Erythroblast (primary cell): ENCODE data around the gene MMP1.
"Not testable (repeated sequence)": the region's sequence is repeated elsewhere in the genome, so short reads cannot be mapped to it uniquely, and the experiment has no call there.

Experiments
- DNase-seq, 2 experiments: peaks; one replicate each; lab custom pipeline; 2025; lab: John Stamatoyannopoulos, UW
- GATA1 ChIP-seq: IDR thresholded peaks from 2 replicates; pipeline ENCODE4 v1.6.1; 2011; ENCODE audit warnings: low read depth, mild to moderate bottlenecking, control low read depth, low read length, moderate library complexity
- POLR2A ChIP-seq: IDR thresholded peaks from 2 replicates; pipeline ENCODE4 v1.6.1; 2011; ENCODE audit warnings: mild to moderate bottlenecking, low read length

Gene MMP1

DNA sequence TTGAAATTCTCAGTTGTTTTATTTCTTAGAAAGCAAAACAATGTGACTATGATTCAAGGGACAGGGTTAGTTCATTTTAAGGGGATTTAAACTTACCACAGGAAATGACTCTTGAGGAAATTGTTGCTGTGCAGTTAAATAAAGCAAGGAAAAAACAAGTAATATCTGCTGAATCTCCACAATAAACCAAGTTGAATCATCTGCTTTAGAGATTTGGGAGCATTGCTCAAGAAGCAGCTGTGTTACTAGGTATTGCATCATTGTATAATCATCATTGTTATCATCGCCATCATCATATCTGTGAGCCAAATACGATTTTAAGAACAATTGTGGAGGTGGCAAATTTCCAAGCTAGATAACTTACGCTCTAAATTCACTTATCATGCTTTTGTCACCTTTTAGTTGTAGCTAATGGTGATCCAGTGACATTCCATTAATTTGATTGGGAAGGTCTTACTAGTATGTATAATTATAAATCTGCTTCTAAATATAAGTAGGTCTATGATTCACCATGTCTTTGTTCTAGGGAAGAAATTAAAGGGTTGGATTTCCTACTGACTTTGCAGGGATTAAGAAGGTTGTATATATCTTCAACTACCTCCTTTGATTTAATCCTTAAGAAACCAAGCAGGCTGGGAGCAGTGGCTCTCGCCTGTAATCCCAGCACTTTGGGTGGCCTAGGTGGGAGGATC is 37.5 kb downstream of the MMP1 start:
- DNase-seq: peak in 1 of 2 experiments; percentile 1
- TF ChIP-seq GATA1 (no peak), POLR2A (no peak)

DNA sequence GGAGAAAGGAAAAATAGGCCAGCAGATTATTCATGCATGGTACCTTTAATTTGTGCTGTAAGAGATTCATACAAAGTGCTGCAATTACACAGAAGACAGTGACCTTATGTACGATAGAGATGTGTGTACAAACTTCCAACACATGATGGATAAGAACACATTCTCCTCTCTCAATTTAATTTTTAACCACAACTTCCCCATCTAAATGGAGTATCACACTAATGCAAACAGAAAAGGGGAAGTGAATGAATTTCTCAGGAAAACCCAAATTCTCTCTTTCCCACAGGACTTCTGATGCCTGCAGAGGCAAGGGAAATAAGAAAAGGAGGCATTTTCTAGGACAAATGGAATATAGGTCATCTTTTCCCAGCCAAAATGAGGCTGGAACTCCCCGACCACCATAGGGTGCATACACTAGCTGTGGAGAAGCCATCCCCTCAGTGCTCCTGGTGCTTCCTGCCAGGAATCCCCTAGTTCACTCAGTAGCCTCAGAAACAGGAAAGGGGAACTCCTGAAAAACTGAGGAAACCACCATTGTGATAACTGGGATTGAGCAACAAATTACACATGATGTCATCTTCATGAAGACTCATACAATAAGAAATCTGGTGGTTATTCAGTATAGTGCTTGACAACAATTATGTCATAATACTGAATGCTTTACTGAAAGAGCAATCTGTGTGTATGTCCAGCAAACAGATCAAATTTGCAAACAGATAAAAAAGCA is 40.0 kb downstream of the MMP1 start:
- DNase-seq: no peak
- no peak for TF ChIP-seq GATA1
- TF ChIP-seq POLR2A: no peak

DNA sequence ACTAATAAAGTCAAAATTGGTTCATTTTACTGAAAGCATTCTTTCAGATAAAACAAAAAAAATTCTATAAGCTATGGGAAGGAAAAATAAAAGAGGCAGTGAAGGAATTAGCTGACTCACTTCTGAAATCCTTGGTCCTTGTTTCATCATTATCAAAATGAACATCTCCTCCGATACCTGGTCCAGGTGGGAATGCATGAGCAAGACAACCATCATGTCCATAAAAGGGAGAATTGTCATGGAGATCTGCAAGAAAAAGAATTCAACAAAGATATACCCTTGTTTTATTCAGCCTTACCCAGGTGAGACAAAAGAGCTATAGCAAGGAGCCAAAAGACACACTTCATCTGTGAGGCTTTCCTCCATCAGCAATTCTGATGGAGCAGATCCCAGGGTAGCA is 44.7 kb downstream of the MMP1 start:
- DNase-seq: no peak
- TF ChIP-seq GATA1 (no peak), POLR2A (no peak)

GRCh38 chr11:102751673-102752072 is 46.3 kb downstream of the MMP1 start:
- no peak for TF ChIP-seq POLR2A
- no peak for DNase-seq

- no peak for DNase-seq
- TF ChIP-seq POLR2A (no peak), GATA1 (no peak)
These were observed 48.7 kb downstream of the MMP1 start for GRCh38 chr11:102749101-102749722.

- not testable (repeated sequence) for DNase-seq
These were observed 51.0 kb downstream of the MMP1 start for GRCh38 chr11:102746746-102747578.
